NCI-H748 treated with DMSO at 0.1 percent for 48 hours (cell line): ENCODE data around the gene CBX3.
A peak's percentile ranks its signal among the peaks of the same experiment; 100 is the strongest.
"Not testable (repeated sequence)": the region's sequence is repeated elsewhere in the genome, so short reads cannot be mapped to it uniquely, and the experiment has no call there.

Experiments used
- DNase-seq: peaks from one replicate; lab custom pipeline; 2025; lab: John Stamatoyannopoulos, UW

Gene CBX3

DNA sequence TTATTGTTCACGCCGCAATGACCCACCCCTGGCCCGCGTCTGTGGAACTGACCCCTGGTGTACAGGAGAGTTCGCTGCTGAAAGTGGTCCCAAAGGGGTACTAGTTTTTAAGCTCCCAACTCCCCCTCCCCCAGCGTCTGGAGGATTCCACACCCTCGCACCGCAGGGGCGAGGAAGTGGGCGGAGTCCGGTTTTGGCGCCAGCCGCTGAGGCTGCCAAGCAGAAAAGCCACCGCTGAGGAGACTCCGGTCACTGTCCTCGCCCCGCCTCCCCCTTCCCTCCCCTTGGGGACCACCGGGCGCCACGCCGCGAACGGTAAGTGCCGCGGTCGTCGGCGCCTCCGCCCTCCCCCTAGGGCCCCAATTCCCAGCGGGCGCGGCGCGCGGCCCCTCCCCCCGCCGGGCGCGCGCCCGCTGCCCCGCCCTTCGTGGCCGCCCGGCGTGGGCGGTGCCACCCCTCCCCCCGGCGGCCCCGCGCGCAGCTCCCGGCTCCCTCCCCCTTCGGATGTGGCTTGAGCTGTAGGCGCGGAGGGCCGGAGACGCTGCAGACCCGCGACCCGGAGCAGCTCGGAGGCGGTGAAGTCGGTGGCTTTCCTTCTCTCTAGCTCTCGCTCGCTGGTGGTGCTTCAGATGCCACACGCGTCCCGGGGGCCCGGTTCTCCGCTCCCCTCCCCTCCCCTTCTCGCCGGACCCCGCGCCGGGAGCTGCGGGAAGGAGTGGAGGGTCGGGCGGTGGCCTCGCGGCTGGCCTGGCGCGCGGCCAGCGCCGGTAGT lies at the start of gene CBX3:
Gene CBX3, plus strand, starts transcription at position 499 of the 772 bp plus-strand sequence. CDS start 1,254 bp downstream, outside the sequence.
- DNase-seq = peak; percentile 95

DNA sequence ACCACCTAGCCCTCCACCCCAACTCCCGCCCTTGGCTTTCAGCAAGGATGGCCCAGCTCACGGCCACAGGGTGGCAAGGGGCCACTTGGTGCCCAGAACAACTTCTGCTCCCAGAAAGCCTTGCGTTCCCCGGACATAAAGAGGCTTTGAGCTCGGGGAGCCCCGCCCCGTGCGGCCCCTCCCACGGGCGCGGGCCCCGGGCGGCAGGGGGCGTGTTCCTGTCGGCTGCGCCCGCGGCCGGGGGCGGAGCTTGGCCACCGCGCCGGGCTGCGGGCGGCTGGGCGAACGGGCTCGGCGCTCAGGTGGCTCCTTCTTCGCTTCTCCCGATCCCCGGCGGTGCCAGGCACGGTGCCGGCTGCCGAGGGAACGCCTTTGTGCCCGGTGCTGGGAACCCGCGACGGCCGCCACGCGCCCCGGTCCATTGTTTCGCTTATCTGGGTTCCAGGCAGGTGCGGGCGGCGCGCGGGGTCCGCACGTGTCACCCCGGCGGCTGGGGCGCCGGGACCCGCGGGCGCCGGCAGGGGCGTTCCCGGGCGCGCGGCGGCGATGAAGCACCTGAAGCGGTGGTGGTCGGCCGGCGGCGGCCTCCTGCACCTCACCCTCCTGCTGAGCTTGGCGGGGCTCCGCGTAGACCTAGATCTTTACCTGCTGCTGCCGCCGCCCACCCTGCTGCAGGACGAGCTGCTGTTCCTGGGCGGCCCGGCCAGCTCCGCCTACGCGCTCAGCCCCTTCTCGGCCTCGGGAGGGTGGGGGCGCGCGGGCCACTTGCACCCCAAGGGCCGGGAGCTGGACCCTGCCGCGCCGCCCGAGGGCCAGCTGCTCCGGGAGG lies 49.4 kb upstream of the CBX3 start, which contains the start of gene NFE2L3:
Gene NFE2L3, plus strand, starts transcription at position 246 of the 829 bp plus-strand sequence. Its CDS starts 301 bp downstream, at position 547.
- peak; percentile 59 for DNase-seq

GRCh38 chr7:26152782-26153240 lies 48.7 kb upstream of the CBX3 start:
- DNase-seq = not testable (repeated sequence)

- no peak for DNase-seq
Measured at GRCh38 chr7:26153241-26153822, 48.2 kb upstream of the CBX3 start.

DNA sequence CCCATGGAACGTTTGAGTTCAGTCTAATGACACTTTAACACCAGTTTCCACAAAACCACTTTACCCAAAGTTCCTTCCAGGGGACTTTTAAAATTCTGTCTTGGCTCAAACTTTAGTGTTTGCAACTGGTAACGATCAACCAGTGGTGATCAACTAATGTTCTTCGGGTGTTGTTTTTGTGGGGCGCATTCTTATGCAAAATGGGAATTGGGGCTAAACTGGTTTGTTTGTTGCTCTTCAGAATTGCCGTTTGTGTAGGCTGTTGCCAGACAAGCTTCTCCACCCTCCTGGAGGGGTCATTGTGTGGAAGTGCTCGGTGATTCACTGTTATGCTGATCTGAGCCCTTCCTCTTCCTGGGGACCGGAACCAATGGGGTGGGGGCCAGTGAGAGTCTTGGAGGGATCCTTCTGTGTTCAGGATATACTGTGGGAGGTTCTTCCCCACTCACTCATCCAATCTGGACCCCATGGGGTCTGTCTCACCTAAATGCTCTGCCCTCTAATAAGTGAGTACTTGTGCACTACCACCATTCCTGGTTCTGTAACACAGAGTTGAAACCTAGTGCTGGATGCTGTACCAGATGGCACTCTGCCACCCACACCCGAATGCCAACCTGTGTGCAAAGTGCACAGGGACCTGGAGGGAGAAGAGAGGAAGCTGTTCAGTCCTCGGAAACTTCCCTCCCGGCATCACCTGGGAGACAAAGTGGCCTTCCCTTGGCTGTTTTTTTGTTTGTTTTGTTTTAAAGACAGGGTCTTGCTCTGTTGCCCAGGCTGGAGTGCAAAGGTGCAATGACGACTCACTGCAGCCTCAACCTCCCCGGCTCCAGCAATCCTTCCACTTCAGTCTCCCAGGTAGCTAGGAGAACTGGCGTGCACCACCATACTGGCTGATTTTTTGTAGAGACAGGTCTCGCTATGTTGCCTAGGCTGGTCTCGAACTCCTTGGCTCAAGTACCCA lies 47.4 kb upstream of the CBX3 start:
- DNase-seq = no peak

GRCh38 chr7:26155531-26156375 lies 45.8 kb upstream of the CBX3 start:
- no peak for DNase-seq

- DNase-seq = no peak
Measured at GRCh38 chr7:26156451-26157420, 44.8 kb upstream of the CBX3 start.

DNA sequence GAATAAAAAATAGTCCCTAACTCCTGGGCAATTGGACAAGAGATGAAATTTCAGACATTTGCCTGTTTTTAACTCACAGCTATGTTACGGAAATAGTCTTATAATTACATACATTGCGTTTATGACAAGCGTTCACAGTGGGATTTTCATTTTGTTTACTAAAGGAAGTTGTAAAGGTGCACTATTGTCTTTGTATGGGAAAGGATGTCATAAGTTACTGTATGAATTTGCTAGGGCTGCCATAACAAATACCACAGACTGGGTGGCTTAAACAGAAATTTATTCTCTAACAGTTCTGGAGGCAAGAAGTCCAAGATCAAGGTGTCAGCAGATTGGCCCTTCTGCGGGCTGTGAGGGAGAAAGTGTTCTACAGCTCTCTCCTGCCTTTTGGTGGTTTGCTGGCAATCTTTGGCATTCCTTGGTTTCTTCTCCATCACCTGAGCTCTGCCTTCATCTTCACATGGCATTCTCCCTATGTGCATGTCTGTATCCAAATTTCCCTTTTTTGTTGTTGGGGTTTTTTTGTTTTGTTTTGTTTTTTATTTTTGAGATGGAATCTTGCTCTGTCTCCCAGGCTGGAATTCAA lies 43.9 kb upstream of the CBX3 start:
- no peak for DNase-seq

- DNase-seq = no peak
Measured at GRCh38 chr7:26159243-26159642, 42.3 kb upstream of the CBX3 start.

GRCh38 chr7:26160896-26161295 lies 40.6 kb upstream of the CBX3 start:
- DNase-seq = no peak

GRCh38 chr7:26162431-26162830 lies 39.1 kb upstream of the CBX3 start:
- DNase-seq = no peak

GRCh38 chr7:26163804-26164203 lies 37.7 kb upstream of the CBX3 start:
- DNase-seq = not testable (repeated sequence)

DNA sequence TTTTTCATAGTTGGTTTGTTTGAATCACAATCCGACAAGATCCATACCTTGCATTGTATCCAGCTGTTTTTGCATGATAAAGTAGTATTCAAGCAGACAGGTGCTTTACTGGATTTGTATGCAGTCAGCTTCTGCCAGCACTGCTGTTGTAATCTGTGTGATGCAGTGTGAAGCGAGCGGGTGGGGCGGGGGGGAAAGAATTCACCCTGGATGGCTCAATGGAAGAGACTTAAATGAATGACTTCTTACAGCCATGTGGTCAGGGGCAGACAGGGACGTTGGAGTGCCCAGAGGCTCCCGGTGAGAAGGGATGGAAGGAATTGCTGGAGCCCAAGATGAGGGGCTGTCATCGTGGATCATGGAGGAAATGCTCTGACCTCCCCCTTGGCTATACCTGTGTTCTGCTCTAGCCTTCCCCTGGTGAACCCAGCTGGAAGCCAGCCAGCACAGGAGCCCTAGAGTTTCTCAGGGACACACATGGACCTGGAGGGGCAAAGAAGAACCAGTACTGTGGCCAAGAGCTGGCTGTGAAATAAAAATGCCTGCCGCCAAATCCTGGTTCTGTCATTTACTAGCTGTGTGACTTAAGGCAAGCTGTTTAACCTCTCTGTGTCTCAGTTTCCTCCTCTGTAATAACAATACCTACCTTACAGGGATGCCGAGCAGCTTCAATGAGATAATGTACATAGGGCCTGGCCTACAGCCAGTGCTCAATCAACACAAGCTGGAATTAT lies 35.4 kb upstream of the CBX3 start:
- DNase-seq = no peak

- DNase-seq = no peak
Measured at GRCh38 chr7:26166684-26167266, 34.8 kb upstream of the CBX3 start.

DNA sequence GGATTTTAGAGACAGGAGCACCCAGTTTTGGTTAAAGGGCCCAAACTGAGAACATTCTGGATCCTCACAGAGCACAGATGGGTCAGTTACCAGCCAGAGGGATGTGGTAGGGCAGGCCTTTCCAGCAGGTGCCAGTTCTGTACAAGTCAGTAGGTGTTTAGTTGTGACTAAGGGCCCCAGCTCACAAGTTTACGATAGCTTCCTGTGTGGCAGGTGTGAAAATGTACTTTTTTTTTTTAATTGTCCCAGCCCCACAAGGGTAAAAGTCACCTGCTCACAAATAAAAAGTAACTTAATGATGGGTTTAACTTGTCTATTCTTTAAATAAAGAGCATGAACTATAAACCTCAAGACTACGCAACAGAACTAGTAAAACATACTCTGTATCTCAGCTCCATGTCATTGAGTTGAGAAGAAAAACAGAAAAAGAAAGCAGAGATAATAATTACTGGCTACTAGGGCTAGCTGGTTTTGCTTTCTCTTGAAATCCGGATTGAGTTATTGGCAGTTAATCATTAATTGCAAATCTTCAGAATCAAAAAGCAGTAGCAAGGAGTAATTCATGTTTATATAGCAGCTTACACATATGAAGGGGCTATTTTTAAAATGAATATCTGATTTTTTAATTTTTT lies 34.1 kb upstream of the CBX3 start:
- no peak for DNase-seq

DNA sequence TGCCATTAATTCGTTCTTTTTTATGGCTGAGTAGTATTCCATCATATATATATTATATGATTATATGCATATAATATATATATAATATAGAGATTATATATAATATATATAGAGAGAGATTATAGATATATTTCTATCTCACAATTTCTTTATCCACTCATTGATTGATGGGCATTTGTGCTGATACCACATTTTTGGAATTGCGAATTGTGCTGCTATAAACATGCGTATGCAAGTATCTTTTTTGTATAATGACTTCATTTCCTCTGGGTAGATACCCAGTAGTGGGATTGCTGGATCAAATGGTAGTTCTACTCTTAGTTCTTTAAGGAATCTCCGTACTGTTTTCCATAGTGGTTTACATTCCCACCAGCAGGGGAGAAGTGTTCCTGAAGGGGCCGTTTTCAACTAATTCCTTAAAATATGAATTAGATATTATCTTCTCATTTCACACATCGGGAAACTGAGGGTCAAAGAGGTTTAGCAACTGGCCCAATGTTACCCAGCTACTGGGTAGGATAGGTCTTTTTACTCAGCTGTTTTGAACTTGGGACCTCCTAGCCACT lies 33.0 kb upstream of the CBX3 start:
- DNase-seq = no peak

DNA sequence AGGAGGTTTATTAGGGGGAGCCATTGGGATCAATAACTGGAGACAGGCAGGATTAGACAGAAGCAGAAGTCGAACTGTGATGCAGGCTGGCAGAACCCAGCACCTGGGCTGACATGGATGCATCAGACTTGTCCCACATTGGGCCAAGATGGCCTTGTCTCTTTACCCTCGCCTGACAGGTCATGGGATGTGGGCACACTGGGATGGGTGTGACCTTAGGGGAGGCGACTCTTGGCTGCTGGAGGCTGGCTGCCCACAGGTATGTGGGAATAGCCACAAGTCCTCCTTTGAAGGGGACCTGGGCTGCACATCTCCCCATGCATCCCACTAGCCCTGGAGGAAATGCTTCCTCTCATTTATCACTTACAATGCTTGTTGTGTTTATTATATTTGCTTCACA lies 32.3 kb upstream of the CBX3 start:
- no peak for DNase-seq
